ENCODE results near the gene ROBO1.

DNA sequence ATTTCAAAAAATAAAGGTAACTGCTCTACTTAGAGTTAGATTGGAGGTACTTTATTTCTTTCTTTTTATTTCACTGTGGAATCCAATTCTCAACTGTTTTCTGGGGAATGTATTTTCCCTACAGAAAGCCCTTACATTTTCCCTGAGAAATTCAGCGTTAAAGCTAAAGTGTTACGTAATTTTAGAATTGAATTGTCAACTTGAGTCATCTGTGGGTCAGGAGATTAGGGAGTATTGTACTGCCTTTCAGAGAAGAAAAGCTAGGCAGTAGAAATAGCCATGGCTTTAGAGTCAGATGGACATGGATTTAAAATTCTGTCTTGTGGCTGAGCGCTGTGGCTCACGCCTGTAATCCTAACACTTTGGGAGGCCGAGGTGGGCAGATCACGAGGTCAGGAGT lies 728.6 kb downstream of the ROBO1 start:
- TF ChIP-seq POLR2AphosphoS5 (IDR thresholded peaks at IDR 0.05) = no peak
- TF ChIP-seq, protein P1, sequence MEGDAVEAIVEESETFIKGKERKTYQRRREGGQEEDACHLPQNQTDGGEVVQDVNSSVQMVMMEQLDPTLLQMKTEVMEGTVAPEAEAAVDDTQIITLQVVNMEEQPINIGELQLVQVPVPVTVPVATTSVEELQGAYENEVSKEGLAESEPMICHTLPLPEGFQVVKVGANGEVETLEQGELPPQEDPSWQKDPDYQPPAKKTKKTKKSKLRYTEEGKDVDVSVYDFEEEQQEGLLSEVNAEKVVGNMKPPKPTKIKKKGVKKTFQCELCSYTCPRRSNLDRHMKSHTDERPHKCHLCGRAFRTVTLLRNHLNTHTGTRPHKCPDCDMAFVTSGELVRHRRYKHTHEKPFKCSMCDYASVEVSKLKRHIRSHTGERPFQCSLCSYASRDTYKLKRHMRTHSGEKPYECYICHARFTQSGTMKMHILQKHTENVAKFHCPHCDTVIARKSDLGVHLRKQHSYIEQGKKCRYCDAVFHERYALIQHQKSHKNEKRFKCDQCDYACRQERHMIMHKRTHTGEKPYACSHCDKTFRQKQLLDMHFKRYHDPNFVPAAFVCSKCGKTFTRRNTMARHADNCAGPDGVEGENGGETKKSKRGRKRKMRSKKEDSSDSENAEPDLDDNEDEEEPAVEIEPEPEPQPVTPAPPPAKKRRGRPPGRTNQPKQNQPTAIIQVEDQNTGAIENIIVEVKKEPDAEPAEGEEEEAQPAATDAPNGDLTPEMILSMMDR (IDR thresholded peaks at IDR 0.05) = no peak
- TF ChIP-seq POLR2A (IDR thresholded peaks at IDR 0.05) = no peak
